CD4-positive, alpha-beta T cell treated with Interleukin-15 for 4 hours (primary cell): Measurements from ENCODE around the gene NLRP12.
"Not testable (repeated sequence)": the region's sequence is repeated elsewhere in the genome, so short reads cannot be mapped to it uniquely, and the experiment has no call there.

Experiments used
- DNase-seq: peaks from one replicate; pipeline ENCODE4 v3.0.0-alpha.2; 2020; ENCODE audit warnings: low spot score

NLRP12 gene

DNA sequence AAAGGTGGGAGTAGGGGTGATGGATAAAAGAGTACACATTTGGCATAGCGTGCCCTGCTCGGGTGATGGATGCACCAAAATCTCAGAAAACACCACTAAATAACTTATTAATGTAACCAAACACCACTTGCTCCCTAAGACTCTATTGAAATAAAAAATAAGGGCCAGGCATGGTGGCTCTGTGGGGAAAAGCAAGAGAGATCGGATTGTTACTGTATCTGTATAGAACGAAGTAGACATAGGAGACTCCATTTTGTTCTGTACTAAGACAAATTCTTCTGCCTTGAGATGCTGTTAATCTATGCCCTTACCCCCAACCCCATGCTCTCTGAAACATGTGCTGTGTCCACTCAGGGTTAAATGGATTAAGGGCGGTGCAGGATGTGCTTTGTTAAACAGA, 14.3 kb upstream of the NLRP12 start:
- not testable (repeated sequence) for DNase-seq

DNA sequence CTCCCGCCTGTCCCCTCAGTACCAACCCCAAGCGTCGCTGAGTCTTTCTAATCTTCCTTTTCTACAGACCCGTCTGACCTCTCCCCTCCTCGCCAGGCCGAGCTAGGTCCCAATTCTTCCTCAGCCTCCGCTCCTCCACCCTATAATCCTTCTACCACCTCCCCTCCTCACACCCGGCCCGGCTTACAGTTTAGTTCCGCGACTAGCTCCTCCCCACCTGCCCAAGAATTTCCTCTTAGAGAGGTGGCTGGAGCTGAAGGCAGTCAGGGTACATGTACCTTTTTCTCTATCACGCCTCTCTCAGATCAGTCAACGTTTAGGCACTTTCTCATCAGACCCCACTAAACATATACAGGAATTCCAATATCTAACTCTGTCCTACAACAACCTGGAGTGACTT, 8.7 kb upstream of the NLRP12 start:
- DNase-seq, result not testable (repeated sequence)

DNA sequence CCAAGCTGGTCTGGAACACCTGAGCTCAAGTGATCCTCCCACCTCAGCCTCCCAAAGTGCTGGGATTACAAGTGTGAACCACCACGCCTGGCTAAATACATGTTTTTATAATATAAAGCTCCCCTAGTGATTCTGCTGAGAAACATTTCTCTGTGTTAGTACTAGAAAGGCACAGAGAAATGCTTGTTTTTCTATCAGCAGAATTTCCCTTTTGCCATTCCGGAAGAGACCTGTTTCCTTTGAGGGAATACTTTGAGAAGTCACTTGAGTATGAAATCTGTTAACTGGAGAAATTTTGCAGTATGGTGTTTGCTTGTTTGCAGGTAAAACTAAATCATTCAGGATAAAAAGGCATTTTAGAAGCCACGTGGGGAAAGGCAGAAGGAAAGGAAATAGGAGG, 4.4 kb upstream of the NLRP12 start:
- no peak for DNase-seq

DNA sequence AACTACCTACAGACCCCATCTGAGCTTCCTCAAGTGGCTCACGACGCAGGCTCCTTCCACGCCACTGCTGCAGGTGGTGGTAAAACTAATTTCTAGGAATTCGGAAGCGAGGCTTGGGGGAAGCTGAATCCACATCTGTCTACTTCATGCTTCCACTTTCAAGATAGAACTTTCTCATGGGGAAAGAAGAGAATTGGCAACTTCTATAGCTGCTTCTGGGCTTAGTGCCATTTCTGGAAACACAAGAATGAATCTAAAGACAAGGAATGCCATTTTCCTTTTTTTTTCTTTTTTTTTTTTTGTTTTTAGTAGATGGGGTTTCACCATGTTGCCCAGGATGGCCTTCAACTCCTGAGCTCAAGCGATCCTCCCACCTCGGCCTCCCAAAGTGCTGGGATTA, 2.8 kb upstream of the NLRP12 start:
- no peak for DNase-seq

DNA sequence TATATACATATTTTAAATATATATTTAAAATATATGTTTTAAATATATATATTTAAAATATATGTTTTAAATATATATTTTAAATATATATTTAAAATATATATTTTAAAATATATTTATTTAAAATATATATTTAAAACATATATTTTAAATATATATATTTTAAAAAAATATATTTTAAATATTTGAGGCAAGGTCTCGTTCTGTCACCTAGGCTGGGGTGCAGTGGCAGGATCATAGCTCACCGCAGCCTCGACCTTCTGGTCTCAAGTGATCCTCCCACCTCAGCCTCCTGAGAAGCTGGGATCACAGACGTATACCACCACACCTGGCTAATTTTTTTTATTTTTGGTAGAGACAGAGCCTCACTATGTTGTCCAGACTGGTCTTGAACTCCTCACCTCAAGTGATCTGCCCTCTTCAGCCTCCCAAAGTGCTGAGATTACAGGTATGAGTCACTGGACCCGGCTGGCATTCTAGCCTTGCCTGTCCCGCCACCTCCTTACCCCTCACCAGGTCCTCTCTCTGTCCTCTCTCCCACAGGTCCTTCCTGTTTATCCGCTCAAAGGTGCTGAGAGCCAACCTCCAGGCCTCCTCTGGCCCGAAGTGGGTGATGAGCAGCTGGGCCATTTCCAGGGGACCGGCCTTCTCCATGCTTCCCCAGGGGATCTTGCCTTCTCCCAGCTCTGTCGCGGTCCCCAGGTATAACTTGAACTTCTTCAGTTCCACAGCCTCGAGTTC, 564 bp downstream of the NLRP12 start:
- no peak for DNase-seq

DNA sequence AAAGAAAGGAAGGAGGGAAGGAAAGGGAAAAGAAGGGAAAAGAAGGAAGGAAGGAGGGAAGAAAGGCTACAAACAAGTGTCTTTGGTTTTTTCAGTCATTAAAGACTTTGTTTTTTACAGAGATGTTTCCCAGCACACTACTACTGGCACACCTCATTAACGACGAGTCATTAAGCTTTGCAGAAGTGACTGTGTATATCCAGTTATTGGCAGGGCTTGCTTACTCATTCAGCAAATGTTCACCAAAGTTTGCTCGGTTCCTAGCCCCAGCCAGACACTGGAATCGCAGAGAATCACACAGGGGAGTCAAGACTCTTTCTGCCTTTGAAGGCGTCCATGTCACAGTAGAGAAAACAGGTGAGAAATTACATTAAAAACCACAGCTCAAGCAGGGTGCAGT, 4.3 kb downstream of the NLRP12 start:
- no peak for DNase-seq

DNA sequence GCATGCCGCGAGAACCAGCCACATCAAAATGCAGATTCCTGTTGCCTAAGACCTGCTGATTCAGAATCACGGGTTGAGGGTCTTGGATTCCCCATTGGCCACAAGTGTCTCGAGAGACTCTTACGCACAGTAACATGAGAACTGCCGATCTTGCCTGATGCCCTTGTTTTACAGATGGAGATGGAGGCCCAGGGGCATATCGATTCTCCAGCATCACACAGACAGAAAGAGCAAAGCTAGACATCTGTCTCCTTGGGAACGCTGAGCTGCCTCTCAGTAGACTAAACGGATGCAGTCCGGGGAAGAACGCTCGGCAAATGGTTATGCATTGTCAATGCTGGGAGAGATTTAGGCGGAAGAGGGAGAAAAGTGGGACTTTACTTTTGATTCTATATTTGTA, 5.4 kb downstream of the NLRP12 start:
- DNase-seq, result no peak

DNA sequence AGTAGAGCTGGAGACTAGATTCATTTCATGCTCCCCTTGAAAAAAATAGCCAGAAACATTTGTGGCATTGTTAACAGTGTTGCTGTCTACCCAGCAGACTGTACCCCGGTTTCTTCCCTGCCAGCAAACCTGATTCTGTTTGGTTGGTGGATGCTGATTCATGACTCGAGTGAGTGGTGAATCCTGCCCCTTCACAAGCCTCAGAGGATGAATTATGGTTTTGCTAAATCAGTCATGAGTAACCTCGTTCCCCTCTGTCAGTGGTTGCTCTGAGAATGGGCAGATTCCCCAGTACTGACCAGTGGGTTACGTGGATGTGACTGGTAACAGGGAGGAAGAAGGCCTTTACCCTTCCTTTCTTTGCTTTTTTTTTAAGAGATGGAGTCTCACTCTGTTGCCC, 10.1 kb downstream of the NLRP12 start:
- no peak for DNase-seq

DNA sequence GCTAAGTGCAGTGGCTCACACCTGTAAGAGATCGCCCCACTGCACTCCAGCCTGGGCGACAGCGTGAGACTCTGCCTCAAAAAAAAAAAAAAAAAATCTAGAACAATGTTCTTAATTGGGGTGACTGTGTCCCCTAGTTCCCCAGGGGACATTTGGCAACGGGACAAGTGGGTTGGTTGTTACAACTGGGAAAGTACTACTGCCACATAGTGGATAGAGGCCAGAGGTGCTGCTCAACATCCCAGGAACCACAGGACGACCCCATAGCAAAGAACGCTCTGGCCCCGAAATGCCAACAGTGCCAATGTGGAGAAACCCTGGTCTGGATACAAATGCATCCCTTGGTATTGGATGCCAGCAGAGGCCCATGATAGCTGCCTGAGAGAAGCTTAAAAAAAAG, 11.8 kb downstream of the NLRP12 start:
- no peak for DNase-seq

DNA sequence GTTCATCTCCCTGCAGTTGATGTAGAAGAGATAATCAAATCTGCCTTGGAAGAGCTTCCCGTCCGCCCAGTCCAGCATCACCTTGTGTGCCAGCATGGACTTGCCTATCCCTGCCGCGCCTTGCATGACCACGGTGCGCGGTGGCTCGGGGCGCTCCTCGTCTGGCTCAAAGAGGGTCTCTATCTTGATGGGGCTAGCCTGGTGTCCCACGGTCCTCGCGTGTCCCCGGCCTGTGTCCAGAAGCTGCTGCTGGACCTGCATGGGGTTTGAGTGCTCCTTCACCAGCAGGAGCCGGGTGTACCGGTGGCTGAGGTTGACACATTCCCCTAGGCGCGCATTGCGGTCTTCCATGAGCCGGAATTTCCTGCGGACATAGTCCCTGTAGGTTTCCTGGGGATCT, 13.2 kb downstream of the NLRP12 start:
- DNase-seq, result no peak

DNA sequence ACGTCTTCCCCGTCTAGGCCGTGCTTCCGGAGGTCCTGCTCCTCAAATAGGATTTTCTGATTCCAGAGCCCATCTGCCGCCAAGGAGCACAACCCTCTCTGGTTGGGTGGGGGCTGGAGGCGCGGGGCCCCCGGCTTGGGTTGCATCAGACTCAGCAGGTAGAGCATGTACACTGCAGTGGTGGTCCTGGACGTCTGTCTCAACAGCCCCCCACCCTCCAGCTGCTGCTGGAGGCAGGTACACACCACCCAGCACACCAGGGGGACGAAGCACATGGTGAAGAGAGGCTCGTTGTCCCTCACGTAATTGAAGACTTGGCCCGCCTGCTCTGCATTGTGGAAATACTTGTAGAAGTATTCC, 13.9 kb downstream of the NLRP12 start:
- no peak for DNase-seq

DNA sequence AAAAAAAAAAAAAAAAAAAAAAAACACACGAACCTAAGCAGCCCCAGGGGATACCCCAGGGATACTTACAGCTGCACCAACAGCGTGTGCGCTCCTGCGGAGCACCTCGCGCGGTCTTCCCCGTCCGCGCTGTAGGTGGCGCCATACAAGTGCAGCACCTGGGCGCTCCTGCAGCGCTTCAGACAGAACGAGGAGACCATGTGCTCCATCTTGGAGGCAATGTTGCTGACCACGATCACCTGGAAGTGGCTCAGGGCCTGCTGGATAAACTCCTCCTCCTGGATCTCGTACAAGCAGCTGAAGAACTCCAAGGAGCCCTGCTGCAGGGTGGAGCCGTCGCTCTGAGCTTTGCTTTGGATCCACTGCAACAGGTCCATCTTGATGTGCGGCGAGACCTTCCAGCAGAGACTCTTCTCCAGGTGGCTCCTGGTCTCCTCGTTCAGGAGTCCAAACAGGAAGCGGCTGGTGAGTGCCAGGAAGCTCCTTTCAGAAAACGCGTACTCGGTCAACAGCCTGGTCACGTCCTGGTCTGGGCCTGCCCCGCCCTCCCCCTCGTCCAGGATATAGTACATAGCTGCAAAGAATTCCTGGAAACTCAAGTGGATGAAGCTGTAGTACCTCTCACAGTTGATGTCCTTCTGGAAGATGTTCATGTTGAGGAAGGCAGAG, 14.5 kb downstream of the NLRP12 start:
- DNase-seq, result no peak

DNA sequence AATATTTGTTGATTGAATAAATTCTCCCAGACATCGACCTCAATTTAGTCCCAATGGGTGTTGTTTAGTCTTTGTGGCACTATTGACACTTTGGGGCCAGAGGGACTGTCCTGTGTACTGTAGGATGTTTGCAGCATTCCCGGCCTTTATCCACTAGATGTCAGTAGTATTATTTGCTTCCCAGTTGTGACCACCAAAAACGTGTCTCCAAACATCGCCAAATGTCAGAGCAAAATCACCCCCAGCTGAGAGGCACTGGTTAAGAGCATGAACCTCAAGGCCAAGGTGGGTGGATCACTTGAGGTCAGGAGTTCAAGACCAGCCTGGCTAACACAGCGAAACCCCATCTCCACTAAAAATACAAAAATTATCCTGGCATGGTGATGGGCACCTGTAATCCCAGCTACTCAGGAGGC, 15.4 kb downstream of the NLRP12 start:
- DNase-seq, result no peak

DNA sequence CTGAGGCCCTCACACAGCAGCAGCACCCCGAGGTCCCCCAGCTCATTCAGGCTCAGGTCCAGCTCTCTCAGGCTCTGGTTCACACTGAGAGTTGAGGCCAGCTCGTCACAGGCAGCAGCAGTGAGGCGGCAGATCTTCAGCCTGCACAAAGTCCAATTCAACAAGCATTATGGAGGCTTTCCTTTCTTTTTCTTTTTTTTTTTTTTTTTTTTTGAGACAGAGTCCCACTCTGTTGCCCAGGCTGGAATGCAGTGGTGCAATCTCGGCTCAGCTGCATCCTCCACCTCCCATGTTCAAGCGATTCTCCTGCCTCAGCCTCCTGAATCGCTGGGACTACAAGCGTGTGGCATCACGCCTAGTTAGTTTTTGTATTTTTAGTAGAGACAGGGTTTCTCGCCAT, 22.9 kb downstream of the NLRP12 start:
- DNase-seq, result no peak

DNA sequence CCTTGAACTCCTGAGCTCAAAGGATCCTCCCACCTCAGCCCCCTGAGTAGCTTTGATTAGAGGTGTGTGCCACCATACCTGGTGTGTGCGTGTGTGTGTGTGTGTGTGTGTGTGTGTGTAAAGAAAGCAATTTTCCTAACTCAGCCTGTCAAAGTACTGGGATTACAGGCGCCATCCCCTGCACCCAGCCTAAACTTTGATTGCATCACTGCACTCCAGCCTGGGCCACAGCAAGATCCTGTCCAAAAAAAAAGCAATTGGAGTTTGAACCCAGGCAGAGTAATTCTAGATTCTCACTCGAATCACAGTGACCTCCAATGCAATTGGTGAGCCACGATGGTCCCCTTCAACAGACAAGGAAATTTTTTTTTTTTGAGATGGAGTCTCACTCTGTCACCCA, 29.1 kb downstream of the NLRP12 start:
- no peak for DNase-seq

DNA sequence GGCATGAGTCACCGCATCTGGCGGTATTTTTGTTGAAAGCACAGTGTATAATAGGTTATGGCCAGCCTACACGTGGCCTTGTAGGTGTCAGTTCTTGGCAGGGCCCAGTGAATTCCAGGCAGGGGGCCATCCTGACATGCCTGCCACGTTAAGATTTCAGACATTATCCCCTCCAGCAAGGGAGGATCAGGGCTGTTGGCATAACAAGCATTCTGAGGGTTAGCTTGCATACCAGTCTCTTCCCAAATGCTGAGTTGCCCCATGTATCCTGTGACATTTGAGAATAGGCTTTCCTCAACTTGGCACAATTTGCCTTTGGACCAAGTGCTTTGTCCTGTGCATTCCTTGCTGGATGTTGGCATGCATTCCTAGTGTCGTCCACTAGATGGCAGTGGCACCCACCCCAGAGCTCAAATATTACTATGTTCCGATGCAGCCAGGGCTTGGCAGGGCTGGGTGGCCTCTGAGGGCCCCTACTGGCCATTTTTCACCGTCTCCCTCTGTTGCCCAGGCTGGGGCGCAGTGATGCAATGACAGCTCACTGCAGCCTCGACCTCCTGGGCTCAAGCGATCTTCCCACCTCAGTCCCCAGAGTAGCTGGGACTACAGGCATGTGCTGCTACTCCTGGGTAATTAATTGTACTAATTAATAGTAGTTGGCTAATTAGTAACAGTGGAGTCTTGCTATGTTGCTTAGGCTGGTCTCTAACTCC, 31.2 kb downstream of the NLRP12 start:
- peak; percentile 73 for DNase-seq

DNA sequence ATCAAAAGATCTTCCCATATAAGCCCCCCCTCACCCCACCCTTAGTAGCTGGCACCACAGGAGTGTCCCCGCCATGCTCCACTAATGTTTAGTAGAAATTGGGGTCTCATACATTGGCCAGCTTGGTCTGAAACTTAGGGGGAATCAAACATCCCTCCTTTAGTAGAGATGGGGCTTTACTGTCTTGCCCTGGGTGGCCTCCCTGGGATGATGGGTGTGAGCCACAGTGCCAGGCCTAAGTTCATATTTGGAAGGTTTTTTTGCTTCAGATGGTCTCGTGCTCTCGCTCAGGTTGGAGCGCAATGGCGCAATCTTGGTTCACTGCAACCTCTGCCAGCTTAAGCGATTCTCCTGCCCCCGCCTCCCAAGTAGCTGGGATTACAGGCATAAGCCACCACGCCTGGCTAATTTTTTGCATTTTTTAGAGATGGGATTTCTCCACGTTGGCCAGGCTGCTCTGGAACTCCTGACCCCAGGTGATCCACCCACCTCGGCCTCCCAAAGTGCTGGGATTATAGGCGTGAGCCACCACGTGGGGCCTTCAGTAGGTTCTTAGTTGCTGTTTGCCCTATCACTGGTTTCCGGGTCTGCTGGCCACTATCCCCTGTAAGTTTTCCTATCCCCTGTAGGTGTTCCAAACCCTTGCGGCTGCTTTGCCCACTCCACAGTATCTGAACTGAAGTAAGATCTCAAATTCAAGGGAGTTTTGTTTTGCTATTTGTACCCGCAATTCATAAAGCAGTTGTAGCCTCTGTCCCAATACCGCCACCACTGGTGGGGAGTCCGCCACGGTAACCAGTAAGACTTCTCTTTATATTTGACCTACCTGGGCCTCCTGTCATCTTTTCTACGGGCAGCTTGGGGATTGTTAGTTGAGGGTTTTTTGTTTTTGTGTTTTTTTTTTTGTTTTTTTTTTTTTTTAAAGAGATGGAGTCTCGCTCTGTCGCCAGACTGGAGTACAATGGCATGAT, 34.1 kb downstream of the NLRP12 start:
- no peak for DNase-seq

DNA sequence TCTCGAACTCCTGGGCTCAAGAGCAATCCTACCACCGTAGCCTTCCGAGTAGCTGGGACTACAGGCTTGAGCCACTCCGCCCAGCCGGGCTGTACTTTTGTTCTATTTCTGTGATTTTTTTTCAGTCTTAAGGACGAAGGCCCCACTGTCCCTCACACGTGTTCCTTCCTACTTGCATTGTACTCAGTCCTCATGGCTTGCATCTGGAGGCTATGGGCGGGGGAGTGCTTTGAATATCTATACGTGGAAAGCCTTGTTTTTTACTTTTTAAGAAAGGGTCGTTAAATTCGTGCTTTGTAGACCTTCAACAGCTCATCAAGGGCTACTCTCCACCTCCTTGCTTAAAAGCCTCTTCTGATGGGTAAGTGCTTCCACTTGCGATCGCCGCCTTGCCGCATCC, 36.8 kb downstream of the NLRP12 start:
- DNase-seq, result no peak

DNA sequence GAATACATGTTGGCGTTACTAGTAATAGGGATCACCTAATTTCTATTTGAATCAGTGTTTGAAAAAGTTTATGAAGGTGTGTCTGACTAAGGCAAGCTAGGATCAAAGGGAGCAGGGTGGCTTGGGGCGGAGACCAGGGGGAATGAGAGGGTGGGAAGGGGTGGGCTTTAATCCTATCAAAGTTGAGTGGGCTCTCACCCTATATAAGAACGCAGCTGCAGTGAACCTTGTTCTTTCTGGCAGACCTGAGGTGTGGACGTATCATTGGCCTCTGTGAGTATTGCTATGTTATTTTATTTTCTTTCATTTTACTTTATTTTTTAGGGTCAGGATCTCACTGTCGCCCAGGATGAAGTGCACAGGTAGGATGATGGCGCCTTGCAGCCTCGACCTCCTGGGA, 37.4 kb downstream of the NLRP12 start:
- DNase-seq, result no peak

DNA sequence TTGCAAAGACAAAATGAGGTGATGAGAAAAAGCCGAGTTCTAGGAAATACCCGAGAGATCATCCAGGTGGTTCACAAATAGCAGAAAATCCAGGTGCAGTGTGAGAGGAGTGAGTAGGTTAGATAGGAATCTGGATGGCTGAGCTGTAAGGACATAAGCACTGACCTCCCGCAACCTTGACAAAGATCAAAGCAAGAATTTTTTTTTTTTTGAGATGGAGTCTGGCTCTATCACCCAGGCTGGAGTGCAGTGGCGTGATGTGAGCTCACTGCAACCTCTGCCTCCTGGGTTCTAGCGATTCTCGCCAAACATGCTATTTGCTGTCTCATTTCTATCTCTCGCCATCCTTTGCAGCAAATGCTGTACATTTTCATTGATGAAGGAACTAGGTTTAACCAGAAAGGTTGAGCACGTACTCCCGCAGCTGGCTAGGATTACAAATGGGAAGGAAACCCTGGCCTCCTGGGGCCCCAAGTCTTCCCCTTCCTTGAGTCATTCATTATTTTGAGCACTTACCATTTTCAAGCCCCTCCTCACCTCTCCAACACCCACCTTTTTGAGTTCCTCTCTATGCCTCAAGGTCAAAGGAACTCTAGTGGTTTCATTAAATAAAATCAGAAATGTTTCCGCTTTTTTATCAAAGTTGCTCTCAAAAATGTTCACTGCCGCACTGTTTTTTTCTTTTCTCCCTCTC, 38.8 kb downstream of the NLRP12 start:
- DNase-seq, result no peak

DNA sequence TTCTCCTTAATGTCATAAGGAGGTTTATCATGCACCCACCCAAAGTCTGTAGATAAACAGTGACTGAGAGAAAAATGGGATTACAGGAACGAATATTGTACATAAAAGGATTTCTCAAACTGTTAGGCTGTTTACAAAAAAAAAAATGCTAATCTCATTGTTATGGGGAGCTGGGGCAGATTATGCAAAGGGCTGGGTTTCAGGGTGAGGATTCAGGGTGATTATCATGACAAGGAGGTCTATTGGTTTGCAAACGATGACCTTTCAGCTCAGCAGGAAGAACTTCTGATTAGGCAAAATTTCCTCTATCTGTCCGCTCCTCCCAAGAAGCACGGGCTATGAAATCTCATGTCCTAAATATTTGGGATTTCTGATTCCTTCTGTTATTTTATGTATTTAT, 41.4 kb downstream of the NLRP12 start:
- DNase-seq, result no peak

DNA sequence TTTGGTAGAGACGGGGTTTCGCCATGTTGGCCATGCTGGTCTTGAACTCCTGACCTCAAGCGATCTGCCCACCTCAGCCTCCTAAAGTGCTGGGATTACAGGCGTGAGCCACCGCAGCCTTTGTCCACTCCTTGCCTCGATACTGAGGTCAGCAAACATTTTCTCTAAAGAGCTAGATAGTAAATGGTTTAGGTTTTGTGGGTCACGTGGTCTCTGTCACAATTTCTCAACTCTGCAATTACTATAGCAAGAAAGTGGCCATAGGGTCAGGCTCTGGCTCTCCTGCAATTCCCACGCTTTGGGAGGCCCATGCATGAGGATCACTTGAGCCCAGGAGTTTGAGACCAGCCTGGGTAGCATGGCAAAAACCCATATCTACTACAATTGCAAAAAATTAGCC, 42.8 kb downstream of the NLRP12 start:
- not testable (repeated sequence) for DNase-seq
